ENCODE data around the gene CGB1.
"Not testable (repeated sequence)": the region's sequence is repeated elsewhere in the genome, so short reads cannot be mapped to it uniquely, and the experiment has no call there.

CGB1 gene

GRCh38 chr19:49036815-49037214, at the start of gene CGB1:
TSS of gene CGB1 (minus strand) at chr19:49036895. CDS start at chr19:49036711, 184 bp downstream.
- not testable (repeated sequence) for DNase-seq

GRCh38 chr19:49086296-49086695, 49.6 kb upstream of the CGB1 start:
- DNase-seq = no peak

GRCh38 chr19:49085868-49086232, 49.2 kb upstream of the CGB1 start:
- DNase-seq = no peak

GRCh38 chr19:49085020-49085867, 48.5 kb upstream of the CGB1 start, which contains the start of gene SNRNP70:
TSS of gene SNRNP70 (plus strand) at chr19:49085451. CDS start at chr19:49086415, 964 bp downstream.
- DNase-seq = peak; percentile 99 to 100 (median 99)

GRCh38 chr19:49084206-49085019, 47.7 kb upstream of the CGB1 start:
- DNase-seq = no peak

GRCh38 chr19:49081273-49081672, 44.6 kb upstream of the CGB1 start:
- DNase-seq = no peak

GRCh38 chr19:49080392-49080791, 43.7 kb upstream of the CGB1 start:
- no peak for DNase-seq

GRCh38 chr19:49074869-49075268, 38.2 kb upstream of the CGB1 start:
- DNase-seq = peak; percentile 37 to 63 (median 59)

- peak in 1 of 3 experiments; percentile 25 for DNase-seq
Measured at GRCh38 chr19:49073514-49074378, 37.1 kb upstream of the CGB1 start.

- DNase-seq = no peak
Measured at GRCh38 chr19:49071860-49072547, 35.3 kb upstream of the CGB1 start.

GRCh38 chr19:49070416-49070815, 33.7 kb upstream of the CGB1 start:
- no peak for DNase-seq

GRCh38 chr19:49069026-49069425, 32.3 kb upstream of the CGB1 start:
- no peak for DNase-seq

- DNase-seq = no peak
Measured at GRCh38 chr19:49067554-49067953, 30.9 kb upstream of the CGB1 start.

GRCh38 chr19:49065905-49066512, 29.3 kb upstream of the CGB1 start:
- DNase-seq = no peak

- peak in 1 of 3 experiments; percentile 9 for DNase-seq
Measured at GRCh38 chr19:49064768-49065611, 28.3 kb upstream of the CGB1 start, which contains the start of gene NTF4. TSS of gene NTF4 (minus strand) at chr19:49064818. CDS start at chr19:49061997, 2,821 bp downstream.

GRCh38 chr19:49064029-49064629, 27.4 kb upstream of the CGB1 start:
- no peak for DNase-seq

GRCh38 chr19:49061445-49061844, 24.8 kb upstream of the CGB1 start:
- DNase-seq = no peak

GRCh38 chr19:49061000-49061399, 24.3 kb upstream of the CGB1 start:
- DNase-seq = no peak

GRCh38 chr19:49059053-49059452, 22.4 kb upstream of the CGB1 start:
- DNase-seq = no peak

GRCh38 chr19:49058562-49058961, 21.9 kb upstream of the CGB1 start:
- no peak for DNase-seq
